Activated CD4-positive, CD25-positive, alpha-beta regulatory T cell (primary cell): Measurements from ENCODE around the gene MARVELD1.
"Not testable (repeated sequence)": the region's sequence is repeated elsewhere in the genome, so short reads cannot be mapped to it uniquely, and the experiment has no call there.

Source experiments
- DNase-seq, 4 experiments: peaks; one replicate each; lab custom pipeline; 2025; lab: John Stamatoyannopoulos, UW

The MARVELD1 gene

GRCh38 chr10:97690133-97690532 is 23.4 kb upstream of the MARVELD1 start:
- no peak for DNase-seq

- not testable (repeated sequence) for DNase-seq
Measured at GRCh38 chr10:97698072-97698655, 15.4 kb upstream of the MARVELD1 start.

GRCh38 chr10:97701438-97702069 is 12.0 kb upstream of the MARVELD1 start:
- DNase-seq, result no peak

- no peak for DNase-seq
Measured at GRCh38 chr10:97703398-97704067, 10.0 kb upstream of the MARVELD1 start.

- no peak for DNase-seq
Measured at GRCh38 chr10:97704341-97704740, 9.2 kb upstream of the MARVELD1 start.

GRCh38 chr10:97705006-97705670 is 8.4 kb upstream of the MARVELD1 start:
- DNase-seq, result no peak

- DNase-seq, result no peak
Measured at GRCh38 chr10:97707134-97707861, 6.2 kb upstream of the MARVELD1 start.

GRCh38 chr10:97708167-97708566 is 5.4 kb upstream of the MARVELD1 start:
- DNase-seq, result no peak

GRCh38 chr10:97708976-97709946 is 4.3 kb upstream of the MARVELD1 start:
- DNase-seq, result no peak

GRCh38 chr10:97711640-97712572 is 1.6 kb upstream of the MARVELD1 start:
- DNase-seq, result no peak

- peak in 1 of 4 experiments; percentile 11 for DNase-seq
Measured at GRCh38 chr10:97713826-97714400, 383 bp downstream of the MARVELD1 start.

GRCh38 chr10:97714401-97715258 is 1.1 kb downstream of the MARVELD1 start:
- no peak for DNase-seq

- no peak for DNase-seq
Measured at GRCh38 chr10:97715259-97715874, 1.8 kb downstream of the MARVELD1 start.

- no peak for DNase-seq
Measured at GRCh38 chr10:97717627-97718026, 4.1 kb downstream of the MARVELD1 start.

- DNase-seq, result no peak
Measured at GRCh38 chr10:97718178-97718577, 4.6 kb downstream of the MARVELD1 start.

- no peak for DNase-seq
Measured at GRCh38 chr10:97718659-97719142, 5.2 kb downstream of the MARVELD1 start.

- no peak for DNase-seq
Measured at GRCh38 chr10:97719602-97720001, 6.1 kb downstream of the MARVELD1 start.
